ENCODE results near the gene LRP4.

- TF ChIP-seq ZNF138 (tag by site-specific recombination; IDR thresholded peaks at IDR 0.05; ENCODE audit: borderline replicate concordance) (no peak), ZNF248 (tag by site-specific recombination; IDR thresholded peaks at IDR 0.05) (no peak), MZF1 (tag by site-specific recombination; IDR thresholded peaks at IDR 0.05; ENCODE audit: borderline replicate concordance) (no peak), REST (tag by site-specific recombination; IDR thresholded peaks at IDR 0.05) (no peak), ZBTB11 (tag by site-specific recombination; conservative IDR thresholded peaks at IDR 0.05; ENCODE audit: low read depth) (no peak), ZNF350 (tag by site-specific recombination; IDR thresholded peaks at IDR 0.05) (no peak), CTCF (tag by site-specific recombination; IDR thresholded peaks at IDR 0.05) (no peak), ZBTB17 (tag by site-specific recombination; IDR thresholded peaks at IDR 0.05) (no peak), ZNF175 (tag by site-specific recombination; IDR thresholded peaks at IDR 0.05) (no peak), ZNF791 (tag by site-specific recombination; IDR thresholded peaks at IDR 0.05) (no peak), YY1 (tag by site-specific recombination; IDR thresholded peaks at IDR 0.05) (no peak), ZBTB26 (tag by site-specific recombination; optimal IDR thresholded peaks at IDR 0.05) (no peak), SP3 (tag by site-specific recombination; IDR thresholded peaks at IDR 0.05) (no peak)
Observed at GRCh38 chr11:46876471-46876870, 41.9 kb downstream of the LRP4 start.

Data from HEK293 (cell line).